Loucy (cell line): ENCODE measurements around the gene KIFC3.

Experiments used
- H2AFZ ChIP-seq: fragments of 200-600 bp; sonication (generic); 2 replicates; pipeline ENCODE4 v1.6.0; 2016; ENCODE audit warnings: antibody characterized with exemption, mild to moderate bottlenecking, low read length, moderate library complexity
- H3F3A ChIP-seq: fragments of 200-600 bp; 2 replicates; pipeline ENCODE4 v1.6.0; 2016; ENCODE audit warnings: antibody characterized with exemption, low read depth, mild to moderate bottlenecking
- H3K27me3 ChIP-seq: fragments of 200-600 bp; sonication (generic); 2 replicates; pipeline ENCODE4 v1.6.1; 2014; ENCODE audit warnings: low read length, mild to moderate bottlenecking; ENCODE audit not compliant: insufficient read depth, poor library complexity, severe bottlenecking
- H3K36me3 ChIP-seq: fragments of 200-600 bp; sonication (generic); 2 replicates; pipeline ENCODE4 v1.6.1; 2016; ENCODE audit warnings: low read length; ENCODE audit not compliant: insufficient read depth
- H3K4me1 ChIP-seq: fragments of 200-600 bp; sonication (generic); 2 replicates; pipeline ENCODE4 v1.5.1; 2014; ENCODE audit warnings: low read length, mild to moderate bottlenecking; ENCODE audit not compliant: insufficient read depth, poor library complexity, severe bottlenecking
- H3K4me2 ChIP-seq: fragments of 200-600 bp; sonication (generic); 2 replicates; pipeline ENCODE4 v1.6.0; 2014; ENCODE audit warnings: antibody characterized with exemption, low read length, low read depth, mild to moderate bottlenecking; ENCODE audit not compliant: poor library complexity, severe bottlenecking
- H3K4me3 ChIP-seq: fragments of 200-600 bp; sonication (generic); 2 replicates; pipeline ENCODE4 v1.5.1; 2014; ENCODE audit warnings: low read length, mild to moderate bottlenecking, mixed read lengths; ENCODE audit not compliant: poor library complexity, severe bottlenecking
- H3K79me2 ChIP-seq: fragments of 200-600 bp; sonication (generic); 2 replicates; pipeline ENCODE4 v1.6.1; 2014; ENCODE audit warnings: low read length; ENCODE audit not compliant: insufficient read depth
- H3K9ac ChIP-seq: fragments of 200-600 bp; sonication (generic); 2 replicates; pipeline ENCODE4 v1.6.0; 2014; ENCODE audit warnings: mild to moderate bottlenecking, low read depth, low read length, moderate library complexity; ENCODE audit not compliant: poor library complexity, severe bottlenecking
- H3K9me2 ChIP-seq: fragments of 200-600 bp; sonication (generic); replicated peaks from 2 replicates; pipeline ENCODE4 v1.6.1; 2016; ENCODE audit warnings: low read depth, low read length, mixed read lengths
- H3K9me3 ChIP-seq: fragments of 200-600 bp; sonication (generic); 2 replicates; pipeline ENCODE4 v1.6.1; 2014; ENCODE audit warnings: mild to moderate bottlenecking, antibody characterized with exemption, low read length, low read depth; ENCODE audit not compliant: insufficient read depth
- H4K20me1 ChIP-seq: fragments of 200-600 bp; sonication (generic); 2 replicates; pipeline ENCODE4 v1.6.0; 2014; ENCODE audit warnings: antibody characterized with exemption, low read length, mild to moderate bottlenecking; ENCODE audit not compliant: insufficient read depth, poor library complexity, severe bottlenecking
- EZH2phosphoT487 ChIP-seq: fragments of 200-600 bp; IDR thresholded peaks from 2 replicates; pipeline ENCODE4 v1.6.1; 2018; ENCODE audit warnings: antibody characterized with exemption, mild to moderate bottlenecking, moderate library complexity, borderline replicate concordance
- TF ChIP-seq, protein P1 (sequence below): fragments of 200-600 bp; sonication (generic); conservative IDR thresholded peaks from 2 replicates; pipeline ENCODE4 v1.5.1; 2014; ENCODE audit warnings: mild to moderate bottlenecking, antibody characterized with exemption, low read length

KIFC3 gene

DNA sequence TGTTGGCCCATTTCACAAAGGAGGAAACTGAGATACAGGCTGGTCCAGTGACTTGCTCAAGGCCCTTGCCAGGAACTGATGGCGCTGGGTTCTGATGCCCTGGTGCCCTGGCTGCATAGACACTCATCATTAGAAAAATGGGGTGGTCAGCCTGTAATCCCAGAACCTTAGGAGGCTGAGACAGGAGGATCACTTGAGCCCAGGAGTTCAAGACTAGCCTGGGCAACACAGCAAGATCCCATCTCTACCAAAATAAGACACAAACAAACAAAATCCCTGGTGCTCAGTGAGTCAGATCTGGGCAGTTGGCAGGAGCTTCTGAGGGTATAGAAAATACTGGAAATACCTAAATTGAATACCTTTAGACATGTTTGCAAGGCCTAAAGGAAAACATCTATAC is 41.1 kb upstream of the KIFC3 start:
- Histone ChIP-seq H2AFZ (no peak overlapping the region), H3K36me3 (no peaks in the 10 kb centered on the region)

DNA sequence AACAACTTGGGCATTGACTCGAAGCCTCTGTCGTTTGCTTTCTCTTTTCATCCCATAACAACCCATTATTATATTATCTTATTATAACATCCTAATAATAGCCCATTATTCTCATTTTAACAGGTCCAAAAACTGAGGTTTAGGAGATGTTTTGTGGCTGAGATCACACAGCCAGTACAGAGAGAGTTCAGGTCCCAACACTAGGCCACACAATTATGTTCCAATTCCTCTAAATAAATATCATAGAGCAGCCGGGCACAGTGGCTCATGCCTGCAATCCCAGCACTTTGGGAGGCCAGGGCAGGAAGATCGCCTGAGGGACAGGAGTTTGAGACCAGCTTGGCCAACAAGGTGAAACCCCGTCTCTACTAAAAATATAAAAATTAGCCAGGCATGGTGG is 40.3 kb upstream of the KIFC3 start:
- TF ChIP-seq EZH2phosphoT487, result no peak
- TF ChIP-seq, protein P1, sequence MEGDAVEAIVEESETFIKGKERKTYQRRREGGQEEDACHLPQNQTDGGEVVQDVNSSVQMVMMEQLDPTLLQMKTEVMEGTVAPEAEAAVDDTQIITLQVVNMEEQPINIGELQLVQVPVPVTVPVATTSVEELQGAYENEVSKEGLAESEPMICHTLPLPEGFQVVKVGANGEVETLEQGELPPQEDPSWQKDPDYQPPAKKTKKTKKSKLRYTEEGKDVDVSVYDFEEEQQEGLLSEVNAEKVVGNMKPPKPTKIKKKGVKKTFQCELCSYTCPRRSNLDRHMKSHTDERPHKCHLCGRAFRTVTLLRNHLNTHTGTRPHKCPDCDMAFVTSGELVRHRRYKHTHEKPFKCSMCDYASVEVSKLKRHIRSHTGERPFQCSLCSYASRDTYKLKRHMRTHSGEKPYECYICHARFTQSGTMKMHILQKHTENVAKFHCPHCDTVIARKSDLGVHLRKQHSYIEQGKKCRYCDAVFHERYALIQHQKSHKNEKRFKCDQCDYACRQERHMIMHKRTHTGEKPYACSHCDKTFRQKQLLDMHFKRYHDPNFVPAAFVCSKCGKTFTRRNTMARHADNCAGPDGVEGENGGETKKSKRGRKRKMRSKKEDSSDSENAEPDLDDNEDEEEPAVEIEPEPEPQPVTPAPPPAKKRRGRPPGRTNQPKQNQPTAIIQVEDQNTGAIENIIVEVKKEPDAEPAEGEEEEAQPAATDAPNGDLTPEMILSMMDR, result no peak
- H3K4me3 ChIP-seq, result no peak overlapping the region

More for the DNA sequence above, 41.1 kb upstream of the KIFC3 start:
- TF ChIP-seq, protein P1, result no peak
- no peak for TF ChIP-seq EZH2phosphoT487
- no peaks in the 10 kb centered on the region for H3F3A ChIP-seq
- no peaks in the 10 kb centered on the region for H3K9me2 ChIP-seq
- H3K27me3 ChIP-seq, result no peaks in the 10 kb centered on the region
- H3K4me2 ChIP-seq, result no peak overlapping the region
- H3K4me3 ChIP-seq, result no peak overlapping the region
- H3K9me3 ChIP-seq, result no peaks in the 10 kb centered on the region
- H3K79me2 ChIP-seq, result no peaks in the 10 kb centered on the region
- no peaks in the 10 kb centered on the region for H3K4me1 ChIP-seq
- H4K20me1 ChIP-seq, result no peaks in the 10 kb centered on the region
- H3K9ac ChIP-seq, result no peak overlapping the region

DNA sequence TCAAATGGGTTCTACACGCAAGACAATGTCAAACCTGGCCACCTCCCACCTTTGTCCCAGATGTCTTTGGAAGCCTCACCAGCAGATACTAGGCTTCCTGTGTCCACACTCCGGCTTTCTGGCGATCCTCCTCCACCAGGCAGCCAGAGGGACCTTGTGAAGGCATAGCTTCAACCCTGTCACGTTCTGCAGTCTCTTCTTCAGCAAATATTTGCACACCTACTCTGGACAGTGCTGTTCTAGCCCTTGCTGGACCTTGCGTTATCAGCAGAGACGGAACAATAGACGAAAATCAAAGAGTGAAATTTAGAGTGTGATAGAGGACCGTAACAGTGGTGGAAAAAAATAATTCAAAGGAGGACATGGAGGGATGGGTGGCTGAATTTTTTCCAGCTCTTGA is 38.5 kb upstream of the KIFC3 start:
- Histone ChIP-seq H3K27me3 (no peaks in the 10 kb centered on the region), H2AFZ (no peak overlapping the region), H3K9me2 (no peaks in the 10 kb centered on the region), H4K20me1 (no peaks in the 10 kb centered on the region), H3K4me3 (no peak overlapping the region), H3F3A (no peaks in the 10 kb centered on the region), H3K79me2 (no peaks in the 10 kb centered on the region), H3K4me2 (no peak overlapping the region), H3K36me3 (no peaks in the 10 kb centered on the region), H3K4me1 (no peaks in the 10 kb centered on the region), H3K9ac (no peak overlapping the region), H3K9me3 (no peaks in the 10 kb centered on the region)
- TF ChIP-seq EZH2phosphoT487, result no peak
- TF ChIP-seq, protein P1, result no peak

More for the DNA sequence above, 40.3 kb upstream of the KIFC3 start:
- H3K4me1 ChIP-seq, result no peaks in the 10 kb centered on the region
- H3F3A ChIP-seq, result no peaks in the 10 kb centered on the region
- no peaks in the 10 kb centered on the region for H3K79me2 ChIP-seq
- no peaks in the 10 kb centered on the region for H3K36me3 ChIP-seq
- H3K9me2 ChIP-seq, result no peaks in the 10 kb centered on the region
- H3K27me3 ChIP-seq, result no peaks in the 10 kb centered on the region
- H4K20me1 ChIP-seq, result no peaks in the 10 kb centered on the region
- H3K4me2 ChIP-seq, result no peak overlapping the region
- no peaks in the 10 kb centered on the region for H3K9me3 ChIP-seq
- H3K9ac ChIP-seq, result no peak overlapping the region
- no peak overlapping the region for H2AFZ ChIP-seq
